Measurements from ENCODE around the gene MKX. TPM values are rescaled to one million over a fixed set of nuclear protein-coding genes. Genes with fewer than 3 reads are reported as not detected.
A peak's percentile ranks its signal among the peaks of the same experiment; 100 is the strongest.

MKX gene
- total RNA-seq, 4 donors from 2014 or later = 2.3 to 39.5 (median 26.5) TPM

- Histone ChIP-seq H3K4me3 (no peak overlapping the region), H3K27me3 (no peaks in the 10 kb centered on the region), H3K27ac (no peak overlapping the region), H3K9me3 (no peaks in the 10 kb centered on the region), H3K4me1 (no peaks in the 10 kb centered on the region), H3K36me3 (no peaks in the 10 kb centered on the region)
- WGBS, 2 donors (ENCODE audit: low coverage in 1 of 2) = 93 to 95% methylated on average over 3 to 6 of the region's 6 CpGs
- no peak for TF ChIP-seq POLR2AphosphoS5 (IDR thresholded peaks at IDR 0.05)
- no peak for TF ChIP-seq EP300 (IDR thresholded peaks at IDR 0.05)
- TF ChIP-seq POLR2A (IDR thresholded peaks at IDR 0.05) = no peak
- TF ChIP-seq, protein P1, sequence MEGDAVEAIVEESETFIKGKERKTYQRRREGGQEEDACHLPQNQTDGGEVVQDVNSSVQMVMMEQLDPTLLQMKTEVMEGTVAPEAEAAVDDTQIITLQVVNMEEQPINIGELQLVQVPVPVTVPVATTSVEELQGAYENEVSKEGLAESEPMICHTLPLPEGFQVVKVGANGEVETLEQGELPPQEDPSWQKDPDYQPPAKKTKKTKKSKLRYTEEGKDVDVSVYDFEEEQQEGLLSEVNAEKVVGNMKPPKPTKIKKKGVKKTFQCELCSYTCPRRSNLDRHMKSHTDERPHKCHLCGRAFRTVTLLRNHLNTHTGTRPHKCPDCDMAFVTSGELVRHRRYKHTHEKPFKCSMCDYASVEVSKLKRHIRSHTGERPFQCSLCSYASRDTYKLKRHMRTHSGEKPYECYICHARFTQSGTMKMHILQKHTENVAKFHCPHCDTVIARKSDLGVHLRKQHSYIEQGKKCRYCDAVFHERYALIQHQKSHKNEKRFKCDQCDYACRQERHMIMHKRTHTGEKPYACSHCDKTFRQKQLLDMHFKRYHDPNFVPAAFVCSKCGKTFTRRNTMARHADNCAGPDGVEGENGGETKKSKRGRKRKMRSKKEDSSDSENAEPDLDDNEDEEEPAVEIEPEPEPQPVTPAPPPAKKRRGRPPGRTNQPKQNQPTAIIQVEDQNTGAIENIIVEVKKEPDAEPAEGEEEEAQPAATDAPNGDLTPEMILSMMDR (IDR thresholded peaks at IDR 0.05) = no peak
- no peak for ATAC-seq
These were observed 91.3 kb downstream of the MKX start for GRCh38 chr10:27654284-27654683.

DNA sequence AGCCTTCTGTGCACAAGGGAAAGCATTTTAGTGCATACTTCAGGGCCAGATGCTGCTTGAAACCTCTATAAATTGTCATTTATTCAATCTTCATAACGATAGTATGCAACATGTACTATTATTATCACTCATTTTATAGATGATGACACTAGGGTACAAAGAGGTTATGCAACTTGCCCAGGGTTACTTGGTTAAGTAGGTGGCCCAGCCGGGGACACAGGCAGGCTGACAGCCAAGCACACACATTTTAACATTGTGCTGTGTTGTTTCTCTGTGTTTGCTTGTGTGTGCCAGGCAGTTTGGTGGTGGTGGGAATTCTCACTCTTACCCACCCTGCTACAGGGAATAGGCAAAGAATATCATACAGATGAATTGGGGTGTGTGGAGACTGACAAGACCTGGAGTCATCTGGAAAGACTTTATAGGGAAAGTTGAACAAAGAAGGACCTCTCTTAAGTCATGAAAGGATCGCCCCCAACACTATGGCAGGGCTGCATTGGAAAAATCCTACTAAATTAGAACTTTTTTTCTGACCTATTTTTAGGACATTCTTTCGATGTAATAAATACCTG is 98.9 kb downstream of the MKX start:
- Histone ChIP-seq H3K4me3 (no peak overlapping the region), H3K27ac (peak overlapping the region in 1 of 4 donors; percentile 31), H3K27me3 (no peaks in the 10 kb centered on the region), H3K9me3 (peaks cover 0 to 9% (median 0%) of the 10 kb centered on the region in 3 donors), H3K4me1 (no peaks in the 10 kb centered on the region), H3K36me3 (no peaks in the 10 kb centered on the region)
- WGBS, 2 donors (ENCODE audit: low coverage in 1 of 2) = 79% methylated on average over 3 to 4 of the region's 4 CpGs
- no peak for TF ChIP-seq POLR2AphosphoS5 (IDR thresholded peaks at IDR 0.05)
- no peak for TF ChIP-seq EP300 (IDR thresholded peaks at IDR 0.05)
- TF ChIP-seq POLR2A (IDR thresholded peaks at IDR 0.05) = no peak
- TF ChIP-seq, protein P1 (IDR thresholded peaks at IDR 0.05) = no peak
- ATAC-seq = no peak

- 80 to 83% methylated on average over 2 to 4 of the region's 4 CpGs for WGBS, 2 donors (ENCODE audit: low coverage in 1 of 2)
- Histone ChIP-seq H3K36me3 (no peaks in the 10 kb centered on the region), H3K27me3 (no peaks in the 10 kb centered on the region), H3K27ac (peak overlapping the region in 1 of 4 donors; percentile 31), H3K4me1 (no peaks in the 10 kb centered on the region), H3K9me3 (peaks cover 0 to 9% (median 0%) of the 10 kb centered on the region in 3 donors), H3K4me3 (no peak overlapping the region)
- no peak for ATAC-seq
- TF ChIP-seq, protein P1 (IDR thresholded peaks at IDR 0.05) = no peak
- TF ChIP-seq POLR2A (IDR thresholded peaks at IDR 0.05) (no peak), EP300 (IDR thresholded peaks at IDR 0.05) (no peak), POLR2AphosphoS5 (IDR thresholded peaks at IDR 0.05) (no peak)
These were observed 99.4 kb downstream of the MKX start for GRCh38 chr10:27646194-27646593.

- H3K4me3 ChIP-seq = no peak overlapping the region
- no peak for ATAC-seq
- H3K9me3 ChIP-seq = peaks cover 0 to 9% (median 0%) of the 10 kb centered on the region in 3 donors
- H3K27ac ChIP-seq = no peak overlapping the region
- no peaks in the 10 kb centered on the region for H3K4me1 ChIP-seq
- TF ChIP-seq, protein P1 (IDR thresholded peaks at IDR 0.05) = no peak
- TF ChIP-seq POLR2AphosphoS5 (IDR thresholded peaks at IDR 0.05) (no peak), EP300 (IDR thresholded peaks at IDR 0.05) (no peak), POLR2A (IDR thresholded peaks at IDR 0.05) (no peak)
- no peaks in the 10 kb centered on the region for H3K27me3 ChIP-seq
- 75 to 76% methylated on average over 5 of the region's 5 CpGs for WGBS, 2 donors (ENCODE audit: low coverage in 1 of 2)
- no peaks in the 10 kb centered on the region for H3K36me3 ChIP-seq
These were observed 101.2 kb downstream of the MKX start for GRCh38 chr10:27644307-27644939.

DNA sequence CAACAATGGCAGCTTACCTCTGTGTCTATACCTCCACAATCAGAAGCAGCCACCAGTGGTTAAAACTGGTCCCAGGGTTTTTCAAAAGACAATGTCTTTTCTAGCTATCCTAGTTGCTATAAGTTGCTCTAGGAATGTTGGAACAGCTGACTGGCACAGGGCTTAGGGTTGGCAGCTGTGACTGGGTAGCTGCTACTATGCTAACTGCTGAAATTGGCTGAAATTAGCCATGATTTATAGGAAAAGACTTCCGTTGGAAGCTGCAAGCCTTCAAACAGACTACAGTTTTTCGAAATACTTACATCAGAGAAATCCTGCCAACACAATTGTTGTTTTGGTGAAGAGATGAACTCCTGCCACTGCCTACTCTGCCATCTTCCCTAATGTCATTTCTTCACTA is 102.3 kb downstream of the MKX start:
- H3K4me3 ChIP-seq = no peak overlapping the region
- WGBS, 2 donors (ENCODE audit: low coverage in 1 of 2) = 51 to 74% methylated on average over 2 of the region's 2 CpGs
- no peak for ATAC-seq

More for the DNA sequence above, 102.3 kb downstream of the MKX start:
- peaks cover 0 to 9% (median 0%) of the 10 kb centered on the region in 3 donors for H3K9me3 ChIP-seq
- H3K36me3 ChIP-seq = no peaks in the 10 kb centered on the region
- no peak for TF ChIP-seq POLR2AphosphoS5 (IDR thresholded peaks at IDR 0.05)
- no peak for TF ChIP-seq EP300 (IDR thresholded peaks at IDR 0.05)
- TF ChIP-seq POLR2A (IDR thresholded peaks at IDR 0.05) = no peak
- TF ChIP-seq, protein P1 (IDR thresholded peaks at IDR 0.05) = no peak
- no peaks in the 10 kb centered on the region for H3K27me3 ChIP-seq
- H3K27ac ChIP-seq = no peak overlapping the region
- H3K4me1 ChIP-seq = no peaks in the 10 kb centered on the region
